ENCODE measurements around the gene TGFBR1. TPM values are rescaled to one million over a fixed set of nuclear protein-coding genes. Genes with fewer than 3 reads are reported as not detected.

The TGFBR1 gene
- total RNA-seq (2022) (29.3 and 31.8 TPM in 2 replicates), Bru-seq, nascent RNA (percentile 78 among the genes with signal in this experiment), BruChase-seq, experiment 1, labeled RNA remaining after a 2-hour chase (percentile 85 among the genes with signal in this experiment), BruChase-seq, experiment 2, labeled RNA remaining after a 6-hour chase (percentile 93 among the genes with signal in this experiment)
- long read RNA-seq, full-length matches to known transcripts = 23 of 33 reads
- long read RNA-seq, partial matches to known transcripts = 1 of 33 reads
- long read RNA-seq, other reads (novel, unspliced or antisense) = 9 of 33 reads

DNA sequence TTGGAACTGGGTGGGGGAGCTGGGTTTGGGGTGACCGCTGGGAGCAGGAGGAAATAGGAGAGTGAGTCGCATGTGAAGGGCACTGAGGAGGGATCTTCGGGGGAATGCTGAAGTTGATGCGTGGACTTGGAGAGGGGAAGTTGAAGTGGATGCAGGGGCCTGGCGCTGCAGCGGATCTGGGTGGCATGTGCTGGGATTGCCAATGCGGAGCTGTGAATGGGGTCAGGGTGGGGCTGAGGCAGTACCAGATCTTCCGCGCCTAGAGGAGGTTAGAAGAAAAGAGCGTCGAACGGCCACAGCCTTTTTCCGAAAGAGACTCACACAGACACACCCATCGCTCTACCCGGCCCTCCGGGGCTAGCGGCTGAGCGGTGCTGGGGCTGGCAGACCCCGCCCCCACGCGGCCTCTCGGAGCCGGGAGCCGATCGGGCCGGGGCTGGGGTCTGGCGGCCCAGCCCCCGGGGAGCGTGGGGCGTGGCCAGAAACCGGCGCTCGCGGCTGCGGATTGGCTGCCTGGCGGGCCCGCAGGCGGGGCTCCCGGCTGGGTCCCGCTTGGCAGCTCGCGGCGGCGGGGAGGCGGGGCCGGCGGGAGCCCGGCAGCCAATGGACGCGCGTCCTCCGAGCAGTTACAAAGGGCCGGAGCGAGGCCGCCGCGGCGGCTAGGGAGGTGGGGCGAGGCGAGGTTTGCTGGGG, at the start of gene TGFBR1:
Gene TGFBR1, plus strand, starts transcription at position 655 of the 693 bp plus-strand sequence. CDS start 93 bp downstream, outside the sequence.
- TF ChIP-seq, protein P1, sequence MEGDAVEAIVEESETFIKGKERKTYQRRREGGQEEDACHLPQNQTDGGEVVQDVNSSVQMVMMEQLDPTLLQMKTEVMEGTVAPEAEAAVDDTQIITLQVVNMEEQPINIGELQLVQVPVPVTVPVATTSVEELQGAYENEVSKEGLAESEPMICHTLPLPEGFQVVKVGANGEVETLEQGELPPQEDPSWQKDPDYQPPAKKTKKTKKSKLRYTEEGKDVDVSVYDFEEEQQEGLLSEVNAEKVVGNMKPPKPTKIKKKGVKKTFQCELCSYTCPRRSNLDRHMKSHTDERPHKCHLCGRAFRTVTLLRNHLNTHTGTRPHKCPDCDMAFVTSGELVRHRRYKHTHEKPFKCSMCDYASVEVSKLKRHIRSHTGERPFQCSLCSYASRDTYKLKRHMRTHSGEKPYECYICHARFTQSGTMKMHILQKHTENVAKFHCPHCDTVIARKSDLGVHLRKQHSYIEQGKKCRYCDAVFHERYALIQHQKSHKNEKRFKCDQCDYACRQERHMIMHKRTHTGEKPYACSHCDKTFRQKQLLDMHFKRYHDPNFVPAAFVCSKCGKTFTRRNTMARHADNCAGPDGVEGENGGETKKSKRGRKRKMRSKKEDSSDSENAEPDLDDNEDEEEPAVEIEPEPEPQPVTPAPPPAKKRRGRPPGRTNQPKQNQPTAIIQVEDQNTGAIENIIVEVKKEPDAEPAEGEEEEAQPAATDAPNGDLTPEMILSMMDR (IDR thresholded peaks at IDR 0.05; ENCODE audit: insufficient read depth in 1 of 2, low read depth in 1 of 2, low read length in 1 of 2, severe bottlenecking in 1 of 2, unreplicated experiment in 1 of 2) = no peak
- DNase-seq = peak; percentile 92 to 96
- no peaks in the 10 kb centered on the region for H3K36me3 ChIP-seq (ENCODE audit: control insufficient read depth, insufficient read depth, low read length)
- peaks cover 3% of the 10 kb centered on the region for H3K27me3 Mint-ChIP-seq (ENCODE audit: insufficient read depth, unreplicated experiment)
- H3K36me3 Mint-ChIP-seq (ENCODE audit: insufficient read depth, unreplicated experiment) = no peaks in the 10 kb centered on the region
- no peak within 1 kb of the TSS for H3K27ac Mint-ChIP-seq (ENCODE audit: unreplicated experiment)
- peak within 1 kb of the TSS; percentile 83 for H3K4me3 ChIP-seq (ENCODE audit: low read depth, low read length)
- H3K4me1 Mint-ChIP-seq (ENCODE audit: low read depth, unreplicated experiment) = peaks cover 18% of the 10 kb centered on the region
- H3K4me3 Mint-ChIP-seq (ENCODE audit: unreplicated experiment) = peak within 1 kb of the TSS; percentile 77
- no TSS peak for BruUV-seq (replicated peaks)
- no peaks in the 10 kb centered on the region for H3K27me3 ChIP-seq (replicated peaks; ENCODE audit: control insufficient read depth, insufficient read depth, low read length)
- ChIA-PET CTCF (interaction anchor here (0.6 kb wide), 1 partner anchor 146 kb away, joined by 5 read pairs; no protein-coding TSS in a partner anchor), POLR2A (interaction anchor here (0.6 to 0.7 kb wide), 9 partner anchors 14 to 875 kb away, joined by 3 to 5 read pairs (median 3); partner anchors contain the start of genes ALG2 and SEC61B)
- no peaks in the 10 kb centered on the region for H3K9me3 ChIP-seq
- intact Hi-C loops (cut with micrococcal nuclease; ENCODE audit: unreplicated experiment) = no loop called here
- H3K4me1 ChIP-seq = no peaks in the 10 kb centered on the region
- peaks cover 3% of the 10 kb centered on the region for H3K9me3 Mint-ChIP-seq (ENCODE audit: unreplicated experiment)

DNA sequence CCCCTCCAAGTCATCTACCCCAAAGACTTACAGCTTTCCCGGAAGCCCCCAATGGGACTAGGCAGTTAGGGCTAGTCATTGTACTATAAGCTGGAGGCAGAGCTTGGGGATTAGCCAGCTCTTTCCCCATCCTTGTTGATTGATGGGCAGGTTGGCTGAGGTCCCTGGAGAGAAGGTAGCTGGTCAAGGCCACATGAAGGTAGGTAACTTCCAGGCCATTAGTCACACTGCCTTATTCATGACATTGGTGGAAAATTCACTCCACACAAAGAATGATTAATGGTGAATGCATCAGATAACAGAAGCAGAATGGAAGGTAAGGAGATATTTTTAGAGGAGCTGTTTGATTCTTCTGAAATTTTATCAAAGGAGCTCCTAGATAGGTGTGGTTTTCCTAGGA, 49.5 kb upstream of the TGFBR1 start:
- H3K4me3 ChIP-seq (ENCODE audit: low read depth, low read length) = no peak overlapping the region
- ChIA-PET CTCF (no interaction called here), POLR2A (no interaction called here)
- H3K36me3 ChIP-seq (ENCODE audit: control insufficient read depth, insufficient read depth, low read length) = no peaks in the 10 kb centered on the region
- Mint-ChIP-seq H3K4me3 (ENCODE audit: unreplicated experiment) (no peak overlapping the region), H3K9me3 (ENCODE audit: unreplicated experiment) (no peaks in the 10 kb centered on the region), H3K36me3 (ENCODE audit: insufficient read depth, unreplicated experiment) (no peaks in the 10 kb centered on the region), H3K27me3 (ENCODE audit: insufficient read depth, unreplicated experiment) (peaks cover 6% of the 10 kb centered on the region), H3K4me1 (ENCODE audit: low read depth, unreplicated experiment) (no peaks in the 10 kb centered on the region), H3K27ac (ENCODE audit: unreplicated experiment) (no peak overlapping the region)
- TF ChIP-seq, protein P1 (IDR thresholded peaks at IDR 0.05; ENCODE audit: insufficient read depth in 1 of 2, low read depth in 1 of 2, low read length in 1 of 2, severe bottlenecking in 1 of 2, unreplicated experiment in 1 of 2) = no peak
- H3K4me1 ChIP-seq = no peaks in the 10 kb centered on the region
- no peaks in the 10 kb centered on the region for H3K27me3 ChIP-seq (replicated peaks; ENCODE audit: control insufficient read depth, insufficient read depth, low read length)
- no peak for DNase-seq
- no TSS peak for BruUV-seq (replicated peaks)
- no peaks in the 10 kb centered on the region for H3K9me3 ChIP-seq
- intact Hi-C loops (cut with micrococcal nuclease; ENCODE audit: unreplicated experiment) = no loop called here

DNA sequence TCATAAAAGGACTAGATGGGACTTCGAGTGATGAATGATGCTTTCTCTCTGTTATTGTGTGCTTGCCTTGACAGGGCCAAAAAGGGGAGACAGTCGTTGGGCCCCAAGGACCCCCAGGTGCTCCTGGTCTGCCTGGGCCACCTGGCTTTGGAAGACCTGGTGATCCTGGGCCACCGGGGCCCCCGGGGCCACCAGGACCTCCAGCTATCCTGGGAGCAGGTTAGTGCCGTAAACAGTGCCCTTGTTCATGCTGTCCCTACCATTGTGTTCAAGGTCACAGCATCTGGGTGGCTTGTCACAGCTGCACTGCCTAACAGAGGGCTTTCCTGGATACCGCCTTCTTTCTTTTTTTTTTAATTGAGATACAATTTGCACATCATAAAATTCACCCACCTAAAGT, 48.7 kb upstream of the TGFBR1 start:
- no peak overlapping the region for H3K27ac Mint-ChIP-seq (ENCODE audit: unreplicated experiment)
- H3K9me3 Mint-ChIP-seq (ENCODE audit: unreplicated experiment) = no peaks in the 10 kb centered on the region
- TF ChIP-seq, protein P1 (IDR thresholded peaks at IDR 0.05; ENCODE audit: insufficient read depth in 1 of 2, low read depth in 1 of 2, low read length in 1 of 2, severe bottlenecking in 1 of 2, unreplicated experiment in 1 of 2) = no peak
- intact Hi-C loops (cut with micrococcal nuclease; ENCODE audit: unreplicated experiment) = no loop called here
- H3K4me3 Mint-ChIP-seq (ENCODE audit: unreplicated experiment) = no peak overlapping the region
- Histone ChIP-seq H3K9me3 (no peaks in the 10 kb centered on the region), H3K4me1 (no peaks in the 10 kb centered on the region), H3K36me3 (ENCODE audit: control insufficient read depth, insufficient read depth, low read length) (no peaks in the 10 kb centered on the region), H3K4me3 (ENCODE audit: low read depth, low read length) (no peak overlapping the region), H3K27me3 (replicated peaks; ENCODE audit: control insufficient read depth, insufficient read depth, low read length) (no peaks in the 10 kb centered on the region)
- H3K36me3 Mint-ChIP-seq (ENCODE audit: insufficient read depth, unreplicated experiment) = no peaks in the 10 kb centered on the region
- peaks cover 6% of the 10 kb centered on the region for H3K27me3 Mint-ChIP-seq (ENCODE audit: insufficient read depth, unreplicated experiment)
- no peak for DNase-seq
- no TSS peak for BruUV-seq (replicated peaks)
- no peaks in the 10 kb centered on the region for H3K4me1 Mint-ChIP-seq (ENCODE audit: low read depth, unreplicated experiment)
- ChIA-PET CTCF (no interaction called here), POLR2A (no interaction called here)
